GM23248 (cell line): ENCODE data around the gene RAB15.

Experiments
- EZH2 ChIP-seq: fragments of 200-600 bp; sonication (generic); IDR thresholded peaks from 2 replicates; pipeline ENCODE4 v1.6.1; 2018; ENCODE audit warnings: antibody characterized with exemption, mild to moderate bottlenecking; ENCODE audit not compliant: insufficient read depth, poor library complexity, severe bottlenecking
- EZH2phosphoT487 ChIP-seq: fragments of 200-600 bp; sonication (generic); IDR thresholded peaks from 2 replicates; pipeline ENCODE4 v1.6.1; 2018; ENCODE audit warnings: antibody characterized with exemption, moderate library complexity, mild to moderate bottlenecking, low read depth; ENCODE audit not compliant: insufficient read depth

- TF ChIP-seq EZH2 (no peak), EZH2phosphoT487 (no peak)
Observed at GRCh38 chr14:65015391-65015790, 43.3 kb upstream of the RAB15 start.
